NT2/D1 (cell line): ENCODE measurements around the gene KCND3.
A peak's percentile ranks its signal among the peaks of the same experiment; 100 is the strongest.

Experiments used
- DNase-seq: peaks from one replicate; pipeline ENCODE4 v3.0.0-alpha.2; 2011; ENCODE audit warnings: low read depth, low spot score
- H3K27me3 ChIP-seq: 2 replicates; pipeline ENCODE4 v1.6.0; 2011; ENCODE audit warnings: mild to moderate bottlenecking; ENCODE audit not compliant: insufficient read length, insufficient read depth
- H3K36me3 ChIP-seq: 2 replicates; pipeline ENCODE4 v1.6.1; 2011; ENCODE audit warnings: mild to moderate bottlenecking, low read length, mixed read lengths; ENCODE audit not compliant: insufficient read depth, insufficient read length
- H3K4me1 ChIP-seq: 2 replicates; pipeline ENCODE4 v1.5.1; 2011; ENCODE audit not compliant: insufficient read depth, insufficient read length
- H3K4me3 ChIP-seq: 2 replicates; pipeline ENCODE4 v1.5.1; 2011; ENCODE audit warnings: low read depth; ENCODE audit not compliant: insufficient read length
- H3K9ac ChIP-seq: 2 replicates; pipeline ENCODE4 v1.6.0; 2011; ENCODE audit warnings: low read depth; ENCODE audit not compliant: insufficient read length
- H3K9me3 ChIP-seq: 2 replicates; pipeline ENCODE4 v1.5.1; 2011; ENCODE audit warnings: mild to moderate bottlenecking, low read length; ENCODE audit not compliant: insufficient read depth
- SUZ12 ChIP-seq: IDR thresholded peaks from 2 replicates; pipeline ENCODE4 v1.6.1; 2011; ENCODE audit not compliant: insufficient read length, insufficient read depth; ENCODE audit errors: extremely low read depth
- YY1 ChIP-seq: IDR thresholded peaks from 2 replicates; pipeline ENCODE4 v1.6.1; 2011; ENCODE audit not compliant: insufficient read length, insufficient read depth
- ZNF274 ChIP-seq: IDR thresholded peaks from 2 replicates; pipeline ENCODE4 v1.6.1; 2011; ENCODE audit warnings: mild to moderate bottlenecking, low read depth, low read length

The KCND3 gene

GRCh38 chr1:111920221-111921024 is 69.0 kb downstream of the KCND3 start:
- Histone ChIP-seq H3K9ac (no peak overlapping the region), H3K9me3 (no peaks in the 10 kb centered on the region), H3K4me3 (no peak overlapping the region), H3K36me3 (no peaks in the 10 kb centered on the region), H3K27me3 (no peaks in the 10 kb centered on the region), H3K4me1 (peaks cover 7% of the 10 kb centered on the region)
- DNase-seq, result no peak
- TF ChIP-seq YY1, result no peak
- TF ChIP-seq ZNF274, result no peak
- no peak for TF ChIP-seq SUZ12

- H3K27me3 ChIP-seq, result no peaks in the 10 kb centered on the region
- TF ChIP-seq YY1 (no peak), SUZ12 (no peak), ZNF274 (no peak)
- no peaks in the 10 kb centered on the region for H3K36me3 ChIP-seq
- H3K9ac ChIP-seq, result no peak overlapping the region
- no peak overlapping the region for H3K4me3 ChIP-seq
- no peaks in the 10 kb centered on the region for H3K4me1 ChIP-seq
- no peak for DNase-seq
- peaks cover 11% of the 10 kb centered on the region for H3K9me3 ChIP-seq
Measured at GRCh38 chr1:111911776-111912515, 77.5 kb downstream of the KCND3 start.

GRCh38 chr1:111911061-111911460 is 78.4 kb downstream of the KCND3 start:
- no peaks in the 10 kb centered on the region for H3K36me3 ChIP-seq
- H3K9me3 ChIP-seq, result peaks cover 11% of the 10 kb centered on the region
- H3K4me3 ChIP-seq, result no peak overlapping the region
- H3K27me3 ChIP-seq, result no peaks in the 10 kb centered on the region
- no peak for DNase-seq
- H3K4me1 ChIP-seq, result no peaks in the 10 kb centered on the region
- TF ChIP-seq SUZ12 (no peak), YY1 (no peak), ZNF274 (no peak)
- no peak overlapping the region for H3K9ac ChIP-seq

GRCh38 chr1:111909030-111909429 is 80.4 kb downstream of the KCND3 start:
- Histone ChIP-seq H3K27me3 (no peaks in the 10 kb centered on the region), H3K36me3 (no peaks in the 10 kb centered on the region)

GRCh38 chr1:111908011-111908621 is 81.4 kb downstream of the KCND3 start:
- no peaks in the 10 kb centered on the region for H3K9me3 ChIP-seq
- H3K4me3 ChIP-seq, result no peak overlapping the region
- no peak overlapping the region for H3K9ac ChIP-seq
- DNase-seq, result no peak
- peaks cover 12% of the 10 kb centered on the region for H3K4me1 ChIP-seq
- TF ChIP-seq ZNF274 (no peak), YY1 (no peak), SUZ12 (no peak)
- H3K36me3 ChIP-seq, result no peaks in the 10 kb centered on the region
- no peaks in the 10 kb centered on the region for H3K27me3 ChIP-seq

More at GRCh38 chr1:111909030-111909429, 80.4 kb downstream of the KCND3 start:
- Histone ChIP-seq H3K9me3 (no peaks in the 10 kb centered on the region; the same call in 1 of the 2 replicates), H3K4me1 (peaks cover 8% of the 10 kb centered on the region), H3K9ac (no peak overlapping the region), H3K4me3 (no peak overlapping the region)
- TF ChIP-seq SUZ12, result no peak
- no peak for TF ChIP-seq YY1
- TF ChIP-seq ZNF274, result no peak
- DNase-seq, result peak; percentile 47

GRCh38 chr1:111907321-111907720 is 82.1 kb downstream of the KCND3 start:
- no peaks in the 10 kb centered on the region for H3K9me3 ChIP-seq
- H3K4me1 ChIP-seq, result peaks cover 12% of the 10 kb centered on the region
- H3K9ac ChIP-seq, result no peak overlapping the region

More at GRCh38 chr1:111907321-111907720, 82.1 kb downstream of the KCND3 start:
- Histone ChIP-seq H3K27me3 (no peaks in the 10 kb centered on the region), H3K4me3 (no peak overlapping the region), H3K36me3 (no peaks in the 10 kb centered on the region)
- TF ChIP-seq SUZ12 (no peak), ZNF274 (no peak), YY1 (no peak)
- DNase-seq, result no peak
